Astrocyte (in vitro differentiated cells and primary cell): ENCODE measurements around the gene ACSS3. TPM values are rescaled to one million over a fixed set of nuclear protein-coding genes. Genes with fewer than 3 reads are reported as not detected.

Experiments used
- DNase-seq: peaks from one replicate; pipeline ENCODE4 v3.0.0-alpha.2; 2010; ENCODE audit warnings: low read depth
- FAIRE-seq: peaks from 2 replicates; lab custom pipeline; 2011; peaks lifted over from hg19 to GRCh38; lab: Jason Lieb, UNC
- H2AFZ ChIP-seq: 2 replicates; pipeline ENCODE4 v1.6.0; 2012; ENCODE audit warnings: low read depth, low read length, inconsistent platforms
- H3K27ac ChIP-seq: 2 replicates; pipeline ENCODE4 v1.5.1; 2011; ENCODE audit warnings: low read depth, low read length, inconsistent platforms
- H3K27me3 ChIP-seq: 2 replicates; pipeline ENCODE4 v1.6.0; 2011; ENCODE audit warnings: low read length, inconsistent platforms; ENCODE audit not compliant: insufficient read depth
- H3K36me3 ChIP-seq: 2 replicates; pipeline ENCODE4 v1.5.1; 2011; ENCODE audit warnings: low read length, inconsistent platforms; ENCODE audit not compliant: insufficient read depth
- H3K4me1 ChIP-seq: 2 replicates; pipeline ENCODE4 v1.5.1; 2011; ENCODE audit warnings: low read length, inconsistent platforms; ENCODE audit not compliant: insufficient read depth
- H3K4me2 ChIP-seq: 2 replicates; pipeline ENCODE4 v1.6.0; 2012; ENCODE audit warnings: low read length, inconsistent platforms
- H3K4me3 ChIP-seq: 2 replicates; pipeline ENCODE4 v1.5.1; 2011; ENCODE audit warnings: low read depth, mild to moderate bottlenecking, low read length, inconsistent platforms; ENCODE audit not compliant: insufficient read depth
- H3K79me2 ChIP-seq: 2 replicates; pipeline ENCODE4 v1.6.0; 2012; ENCODE audit warnings: mild to moderate bottlenecking, low read length, inconsistent platforms; ENCODE audit not compliant: insufficient read depth
- H3K9ac ChIP-seq: 2 replicates; pipeline ENCODE4 v1.6.0; 2012; ENCODE audit warnings: mild to moderate bottlenecking, low read length, inconsistent platforms
- H3K9me3 ChIP-seq: 2 replicates; pipeline ENCODE4 v1.5.1; 2012; ENCODE audit warnings: low read depth, mild to moderate bottlenecking, low read length, inconsistent platforms; ENCODE audit not compliant: insufficient read depth
- H4K20me1 ChIP-seq: 2 replicates; pipeline ENCODE4 v1.6.0; 2012; ENCODE audit warnings: low read length, inconsistent platforms; ENCODE audit not compliant: insufficient read depth
- H3K27ac Mint-ChIP-seq: one replicate; pipeline ENCODE4 v1.8.0; 2021; ENCODE audit warnings: mild to moderate bottlenecking, mixed read lengths; ENCODE audit not compliant: unreplicated experiment
- H3K27me3 Mint-ChIP-seq: one replicate; pipeline ENCODE4 v1.8.0; 2021; ENCODE audit warnings: low read depth, mixed read lengths; ENCODE audit not compliant: unreplicated experiment
- H3K36me3 Mint-ChIP-seq: one replicate; pipeline ENCODE4 v1.8.0; 2021; ENCODE audit warnings: low read depth, mixed read lengths; ENCODE audit not compliant: unreplicated experiment
- H3K4me1 Mint-ChIP-seq: one replicate; pipeline ENCODE4 v1.8.0; 2021; ENCODE audit warnings: low read depth, mixed read lengths; ENCODE audit not compliant: unreplicated experiment
- H3K4me3 Mint-ChIP-seq: one replicate; pipeline ENCODE4 v1.8.0; 2021; ENCODE audit warnings: mild to moderate bottlenecking, moderate library complexity, mixed read lengths; ENCODE audit not compliant: unreplicated experiment
- H3K9me3 Mint-ChIP-seq: one replicate; pipeline ENCODE4 v1.8.0; 2021; ENCODE audit warnings: mild to moderate bottlenecking, mixed read lengths; ENCODE audit not compliant: unreplicated experiment
- CTCF ChIP-seq: IDR thresholded peaks from 2 replicates; pipeline ENCODE4 v1.5.1; 2011; ENCODE audit warnings: low read depth, mild to moderate bottlenecking, inconsistent platforms, low read length, moderate library complexity; ENCODE audit not compliant: insufficient read depth
- EZH2 ChIP-seq: IDR thresholded peaks from 2 replicates; pipeline ENCODE4 v1.6.1; 2012; ENCODE audit warnings: mild to moderate bottlenecking, low read length, inconsistent platforms; ENCODE audit not compliant: insufficient read depth
- total RNA-seq: library from RNA; stranded (reverse); gene quantifications from 2 replicates; pipeline ENCODE4 v1.2.1, GENCODE V29; 2021

Gene ACSS3
- total RNA-seq, 1 donor from 2014 or later = 13.9 TPM

DNA sequence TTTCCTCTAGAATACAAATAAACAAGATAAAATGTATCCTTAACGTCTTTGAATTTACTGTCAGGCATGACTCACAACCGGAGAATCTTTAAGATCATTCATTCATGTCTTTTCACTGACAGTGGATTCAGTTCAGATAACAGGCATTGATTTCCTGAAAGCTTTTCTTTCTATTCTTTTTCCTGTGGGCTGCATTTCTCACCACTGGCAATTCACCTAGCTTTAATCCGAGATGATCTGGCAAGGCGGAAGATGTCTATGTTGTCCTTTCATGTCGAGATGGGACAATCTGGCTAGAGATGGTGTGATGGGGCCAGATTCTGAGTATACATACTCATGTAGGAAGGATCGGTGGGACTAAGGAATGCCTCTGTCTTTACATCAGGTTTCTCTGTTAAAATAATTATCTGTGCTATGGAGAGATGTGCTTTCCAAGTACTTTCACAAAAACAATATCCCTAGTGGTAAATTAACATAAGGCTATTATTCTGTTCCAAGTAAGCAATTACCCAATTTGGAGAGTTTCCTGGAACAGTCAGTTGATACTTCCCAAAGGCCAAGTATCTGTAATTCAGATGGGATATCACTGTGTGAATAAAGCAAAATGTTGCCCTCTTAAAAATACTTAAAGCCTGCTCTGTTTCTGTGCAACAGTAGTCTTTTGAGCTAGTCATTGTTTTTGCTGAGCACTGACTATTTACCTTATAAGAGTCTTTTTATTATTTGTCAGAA, 17.8 kb downstream of the ACSS3 start:
- Histone ChIP-seq H2AFZ (no peak overlapping the region), H3K9ac (no peak overlapping the region), H3K4me2 (no peak overlapping the region), H4K20me1 (no peaks in the 10 kb centered on the region), H3K4me3 (no peak overlapping the region), H3K4me1 (no peaks in the 10 kb centered on the region), H3K9me3 (no peaks in the 10 kb centered on the region), H3K79me2 (no peaks in the 10 kb centered on the region), H3K36me3 (no peaks in the 10 kb centered on the region), H3K27me3 (no peaks in the 10 kb centered on the region), H3K27ac (no peak overlapping the region)
- Mint-ChIP-seq H3K27me3 (no peaks in the 10 kb centered on the region), H3K4me1 (peaks cover 2% of the 10 kb centered on the region), H3K36me3 (no peaks in the 10 kb centered on the region), H3K27ac (no peak overlapping the region), H3K9me3 (no peaks in the 10 kb centered on the region), H3K4me3 (no peak overlapping the region)
- FAIRE-seq = no peak
- TF ChIP-seq EZH2 (no peak), CTCF (no peak)
- peak; percentile 14 for DNase-seq

DNA sequence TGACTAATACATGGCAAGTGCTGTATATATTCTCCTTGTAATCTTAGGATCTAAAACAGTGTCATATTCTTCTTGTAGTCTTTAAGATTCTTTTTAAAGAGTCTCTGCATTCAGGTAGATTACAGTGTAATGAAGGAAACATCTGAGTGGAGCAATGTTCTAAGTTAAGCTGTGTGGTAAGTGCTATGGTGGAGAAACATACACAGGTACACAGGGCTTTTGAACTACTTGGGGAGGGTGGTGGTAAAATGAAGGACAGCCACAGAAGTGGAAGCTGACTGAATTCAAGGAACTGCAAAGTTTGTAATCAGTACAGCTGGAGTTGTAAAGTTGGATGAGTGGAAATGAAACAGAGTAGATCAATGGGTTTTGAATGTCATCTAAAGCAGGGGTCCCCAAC, 27.8 kb downstream of the ACSS3 start:
- no peak overlapping the region for H3K4me3 Mint-ChIP-seq
- no peaks in the 10 kb centered on the region for H3K36me3 ChIP-seq
- FAIRE-seq = no peak

More for the DNA sequence above, 27.8 kb downstream of the ACSS3 start:
- H3K27ac ChIP-seq = no peak overlapping the region
- no peaks in the 10 kb centered on the region for H3K27me3 ChIP-seq
- H2AFZ ChIP-seq = no peak overlapping the region
- DNase-seq = no peak
- H3K4me3 ChIP-seq = no peak overlapping the region
- TF ChIP-seq CTCF = no peak
- no peak for TF ChIP-seq EZH2
- H3K9me3 Mint-ChIP-seq = no peaks in the 10 kb centered on the region
- H3K27ac Mint-ChIP-seq = no peak overlapping the region
- H3K4me1 ChIP-seq = no peaks in the 10 kb centered on the region
- H3K9ac ChIP-seq = no peak overlapping the region
- no peaks in the 10 kb centered on the region for H3K4me1 Mint-ChIP-seq
- H3K4me2 ChIP-seq = no peak overlapping the region
- H3K79me2 ChIP-seq = no peaks in the 10 kb centered on the region
- no peaks in the 10 kb centered on the region for H3K27me3 Mint-ChIP-seq
- H4K20me1 ChIP-seq = no peaks in the 10 kb centered on the region
- peaks cover 4% of the 10 kb centered on the region for H3K36me3 Mint-ChIP-seq
- no peaks in the 10 kb centered on the region for H3K9me3 ChIP-seq
